Suprapubic skin (tissue), 4 donors: ENCODE measurements around the gene SVIP.

Experiments used
- POLR2A ChIP-seq, 2 donors: fragments of 450-650 bp; IDR thresholded peaks; one replicate each; pipeline ENCODE4 v1.6.1; 2017; ENCODE audit warnings: antibody characterized with exemption in 2 of 2, mild to moderate bottlenecking in 2 of 2, moderate library complexity in 2 of 2
- POLR2AphosphoS5 ChIP-seq, 3 donors: sonication (generic); formaldehyde crosslinking; IDR thresholded peaks; one replicate each; pipeline ENCODE4 v1.6.1; 2017; ENCODE audit warnings: antibody characterized with exemption in 3 of 3
- TF ChIP-seq, protein P1 (sequence below), 2 donors: fragments of 200-600 bp in 1 of 2; fragments of 450-650 bp in 1 of 2; sonication (generic) in 1 of 2; IDR thresholded peaks; one replicate each; pipeline ENCODE4 v1.5.1; 2016 to 2019; ENCODE audit warnings: antibody characterized with exemption in 2 of 2, mild to moderate bottlenecking in 1 of 2, moderate library complexity in 1 of 2

DNA sequence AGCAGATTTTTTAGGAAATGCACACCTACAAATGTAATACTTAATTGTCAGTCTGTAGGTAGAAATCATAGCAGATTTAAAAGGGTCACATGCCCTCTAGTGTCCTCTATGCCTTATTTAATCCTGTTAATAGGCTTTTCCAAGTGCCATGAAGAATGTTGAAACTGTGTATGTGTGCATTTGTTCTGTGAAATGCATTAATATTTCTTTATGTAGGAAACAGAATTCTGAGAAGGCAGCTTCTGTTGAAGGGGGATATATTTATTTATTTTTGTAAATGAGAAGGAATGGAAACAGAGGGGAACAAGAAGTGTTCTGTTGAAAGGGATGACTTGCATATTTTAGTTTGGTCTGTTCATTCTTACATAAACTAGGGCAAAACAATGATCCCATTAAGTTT lies 51.0 kb downstream of the SVIP start:
- TF ChIP-seq, protein P1, sequence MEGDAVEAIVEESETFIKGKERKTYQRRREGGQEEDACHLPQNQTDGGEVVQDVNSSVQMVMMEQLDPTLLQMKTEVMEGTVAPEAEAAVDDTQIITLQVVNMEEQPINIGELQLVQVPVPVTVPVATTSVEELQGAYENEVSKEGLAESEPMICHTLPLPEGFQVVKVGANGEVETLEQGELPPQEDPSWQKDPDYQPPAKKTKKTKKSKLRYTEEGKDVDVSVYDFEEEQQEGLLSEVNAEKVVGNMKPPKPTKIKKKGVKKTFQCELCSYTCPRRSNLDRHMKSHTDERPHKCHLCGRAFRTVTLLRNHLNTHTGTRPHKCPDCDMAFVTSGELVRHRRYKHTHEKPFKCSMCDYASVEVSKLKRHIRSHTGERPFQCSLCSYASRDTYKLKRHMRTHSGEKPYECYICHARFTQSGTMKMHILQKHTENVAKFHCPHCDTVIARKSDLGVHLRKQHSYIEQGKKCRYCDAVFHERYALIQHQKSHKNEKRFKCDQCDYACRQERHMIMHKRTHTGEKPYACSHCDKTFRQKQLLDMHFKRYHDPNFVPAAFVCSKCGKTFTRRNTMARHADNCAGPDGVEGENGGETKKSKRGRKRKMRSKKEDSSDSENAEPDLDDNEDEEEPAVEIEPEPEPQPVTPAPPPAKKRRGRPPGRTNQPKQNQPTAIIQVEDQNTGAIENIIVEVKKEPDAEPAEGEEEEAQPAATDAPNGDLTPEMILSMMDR (IDR thresholded peaks at IDR 0.05) = no peak
- TF ChIP-seq POLR2A (IDR thresholded peaks at IDR 0.05) = no peak
- no peak for TF ChIP-seq POLR2AphosphoS5 (IDR thresholded peaks at IDR 0.05)
